ENCODE results near the gene WDHD1. TPM values are rescaled to one million over a fixed set of nuclear protein-coding genes. Genes with fewer than 3 reads are reported as not detected.

WDHD1 gene
- total RNA-seq = 3.3 and 22.0 TPM in 2 replicates

GRCh38 chr14:55026793-55027561 lies at the start of gene WDHD1, which contains the start of gene SOCS4:
Gene WDHD1, minus strand, starts transcription at chr14:55027099. Its CDS starts 312 bp downstream, at chr14:55026787.
Gene SOCS4, plus strand, starts transcription at chr14:55027236. Its CDS starts 15,806 bp downstream, at chr14:55043042.

GRCh38 chr14:55051423-55052268 lies 24.7 kb upstream of the WDHD1 start, which contains the start of gene MAPK1IP1L:
Gene MAPK1IP1L, plus strand, starts transcription at chr14:55051647. Its CDS starts 10,037 bp downstream, at chr14:55061684.

GRCh38 chr14:54902521-54903420 lies 124.1 kb downstream of the WDHD1 start, which contains the start of gene GCH1:
Gene GCH1, minus strand, starts transcription at chr14:54902826. Its CDS starts 163 bp downstream, at chr14:54902663.

Other genes with a start within 250 kb of the WDHD1 start
- gene GCH1, start 124.3 kb downstream of the WDHD1 start, total RNA-seq = 1.4 and 31.7 TPM in 2 replicates
- gene SOCS4, start 137 bp upstream of the WDHD1 start, total RNA-seq = 14.2 and 23.8 TPM in 2 replicates
- gene MAPK1IP1L, start 24.5 kb upstream of the WDHD1 start, total RNA-seq = 28.7 and 69.9 TPM in 2 replicates
- gene LGALS3, start 102.2 kb upstream of the WDHD1 start, total RNA-seq = 113 and 156 TPM in 2 replicates
- gene DLGAP5, start 164.5 kb upstream of the WDHD1 start, total RNA-seq = 1.1 and 41.8 TPM in 2 replicates
- gene FBXO34, start 244.3 kb upstream of the WDHD1 start, total RNA-seq = 19.5 and 22.6 TPM in 2 replicates

All from placental pericyte (primary cell).